Measurements from ENCODE around the gene MSL3. TPM values are rescaled to one million over a fixed set of nuclear protein-coding genes. Genes with fewer than 3 reads are reported as not detected.

MSL3 gene
- total and polyA plus RNA-seq, 2 of the 8 experiments (the other 6 are each of a cell fraction or from before 2014, with no cell fraction given): 10.6 to 12.3 TPM

- TF ChIP-seq EGR1 (IDR thresholded peaks at IDR 0.05; ENCODE audit: borderline replicate concordance, low read depth, low read length) (no peak), CHD1 (IDR thresholded peaks at IDR 0.05; ENCODE audit: low read depth, low read length) (no peak), CTBP2 (IDR thresholded peaks at IDR 0.05; ENCODE audit: borderline replicate concordance, insufficient read depth, insufficient read length, low read length) (no peak), SUZ12 (IDR thresholded peaks at IDR 0.05; ENCODE audit: low read length) (no peak)
Observed at GRCh38 chrX:11745881-11746280, 12.2 kb upstream of the MSL3 start (continued).

Measured in H1 (cell line).